Activated T-helper 9 cell treated with anti-CD3 and anti-CD28 coated beads, Interleukin-2, amount 50 U/mL, for 16 hours (primary cell): ENCODE results near the gene FAM110C.
A peak's percentile ranks its signal among the peaks of the same experiment; 100 is the strongest.
"Not testable (repeated sequence)": the region's sequence is repeated elsewhere in the genome, so short reads cannot be mapped to it uniquely, and the experiment has no call there.

Experiments
- DNase-seq: peaks from one replicate; pipeline ENCODE4 v3.0.0-alpha.2; 2020; ENCODE audit warnings: low read depth

The FAM110C gene

GRCh38 chr2:46471-47345 is at the start of gene FAM110C:
TSS of gene FAM110C (minus strand) at chr2:46505. CDS start at chr2:46385, 120 bp downstream.
- peak; percentile 32 for DNase-seq

- no peak for DNase-seq
Observed at GRCh38 chr2:92326-92725, 46.0 kb upstream of the FAM110C start.

DNA sequence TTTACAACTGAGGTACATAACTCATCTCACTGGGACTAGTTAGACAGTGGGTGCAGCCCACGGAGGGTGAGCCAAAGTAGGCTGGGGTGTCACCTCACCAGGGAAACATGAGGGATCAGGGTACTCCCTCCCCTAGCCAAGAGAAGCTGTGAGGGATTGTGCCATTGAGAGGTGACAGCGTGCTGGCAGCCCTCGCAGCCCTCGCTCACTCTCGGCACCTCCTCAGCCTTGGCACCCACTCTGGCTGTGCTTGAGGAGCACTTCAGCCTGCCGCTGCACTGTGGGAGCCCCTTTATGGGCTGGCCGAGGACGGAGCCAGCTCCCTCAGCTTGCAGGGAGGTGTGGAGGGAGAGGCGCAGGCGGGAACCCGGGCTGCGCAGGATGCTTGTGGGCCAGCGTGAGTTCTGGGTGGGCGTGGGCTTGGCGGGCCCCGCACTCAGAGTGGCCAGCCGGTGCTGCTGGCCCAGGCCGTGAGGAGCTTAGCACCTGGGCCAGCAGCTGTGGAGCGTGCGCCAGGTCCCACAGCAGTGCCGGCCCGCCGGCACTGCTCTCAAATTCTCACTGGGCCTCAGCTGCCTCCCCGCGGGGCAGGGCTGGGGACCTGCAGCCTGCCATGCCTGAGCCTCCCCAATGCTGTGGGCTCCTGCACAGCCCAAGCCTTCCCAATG is 44.5 kb upstream of the FAM110C start:
- no peak for DNase-seq

- no peak for DNase-seq
Observed at GRCh38 chr2:85761-86160, 39.5 kb upstream of the FAM110C start.

DNA sequence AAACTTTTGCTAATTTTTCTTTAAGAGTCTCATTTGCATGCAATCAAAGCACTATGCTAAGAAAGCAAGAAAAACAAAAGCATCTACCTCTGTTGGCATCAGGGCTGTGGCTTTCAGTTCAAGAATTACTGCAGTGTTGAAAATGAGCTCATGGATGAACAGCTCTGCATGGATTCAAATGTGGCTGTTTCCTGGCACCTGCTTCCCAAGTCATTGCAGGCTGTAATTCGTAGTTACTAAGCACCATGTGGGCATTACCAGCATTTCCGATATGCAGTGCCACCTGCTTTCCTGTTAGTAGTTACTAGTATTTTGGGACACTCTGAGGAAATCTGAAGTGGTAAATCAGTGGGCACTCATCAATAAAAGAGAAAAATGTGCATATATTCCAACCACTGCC is 37.8 kb upstream of the FAM110C start:
- DNase-seq: no peak

DNA sequence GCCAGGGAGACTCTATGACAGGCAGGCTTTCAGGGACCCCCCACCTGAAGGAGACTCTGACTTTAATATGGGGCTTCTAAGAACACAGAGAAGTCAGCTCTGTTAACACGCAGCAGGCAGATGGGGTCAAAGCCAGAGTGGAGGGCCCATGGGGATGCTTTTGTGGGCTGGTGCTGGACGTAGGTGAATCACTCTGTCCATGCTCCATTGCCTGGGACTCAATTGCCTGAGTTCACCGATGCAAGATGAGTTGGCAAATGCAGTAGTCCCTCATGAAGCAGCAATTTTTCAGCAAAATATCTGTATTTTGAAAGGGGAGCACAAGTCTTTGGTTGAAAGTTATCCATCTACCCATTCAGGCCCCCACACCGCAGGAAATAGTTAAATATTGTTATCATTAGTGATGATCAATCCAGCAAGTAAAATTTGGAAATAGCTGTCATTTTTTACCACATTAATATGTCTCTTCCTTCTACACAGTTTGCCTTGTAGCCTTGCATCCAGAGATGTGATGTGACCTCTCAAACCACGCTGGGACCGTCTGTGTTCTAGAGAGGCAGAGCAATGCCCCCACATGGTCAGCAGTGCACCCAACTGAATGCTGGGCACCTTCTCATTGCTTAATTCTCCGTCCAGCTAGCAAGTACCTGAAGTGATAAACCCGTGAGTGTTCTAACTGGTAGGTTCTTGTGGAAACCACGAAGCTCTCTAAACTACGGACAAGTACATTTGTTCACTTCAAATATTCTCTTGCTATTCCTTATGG is 34.8 kb upstream of the FAM110C start:
- DNase-seq: no peak

GRCh38 chr2:80378-80777 is 34.1 kb upstream of the FAM110C start:
- DNase-seq: no peak

- no peak for DNase-seq
Observed at GRCh38 chr2:71309-72035, 25.2 kb upstream of the FAM110C start.

GRCh38 chr2:69366-70344 is 23.4 kb upstream of the FAM110C start:
- no peak for DNase-seq

DNA sequence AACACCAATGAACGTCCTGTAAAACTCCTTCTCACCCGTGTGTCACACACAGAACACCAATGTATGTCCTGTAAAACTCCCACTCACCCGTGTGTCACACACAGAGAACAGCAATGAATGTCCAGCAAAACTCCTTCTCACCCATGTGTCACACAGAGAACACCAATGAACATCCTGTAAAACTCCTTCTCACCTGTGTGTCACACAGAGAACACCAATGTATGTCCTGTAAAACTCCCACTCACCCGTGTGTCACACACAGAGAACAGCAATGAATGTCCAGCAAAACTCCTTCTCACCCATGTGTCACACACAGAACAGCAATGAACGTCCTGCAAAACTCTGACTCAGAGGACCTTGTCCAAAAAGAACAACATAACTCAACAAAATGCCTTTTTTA is 22.3 kb upstream of the FAM110C start:
- not testable (repeated sequence) for DNase-seq

DNA sequence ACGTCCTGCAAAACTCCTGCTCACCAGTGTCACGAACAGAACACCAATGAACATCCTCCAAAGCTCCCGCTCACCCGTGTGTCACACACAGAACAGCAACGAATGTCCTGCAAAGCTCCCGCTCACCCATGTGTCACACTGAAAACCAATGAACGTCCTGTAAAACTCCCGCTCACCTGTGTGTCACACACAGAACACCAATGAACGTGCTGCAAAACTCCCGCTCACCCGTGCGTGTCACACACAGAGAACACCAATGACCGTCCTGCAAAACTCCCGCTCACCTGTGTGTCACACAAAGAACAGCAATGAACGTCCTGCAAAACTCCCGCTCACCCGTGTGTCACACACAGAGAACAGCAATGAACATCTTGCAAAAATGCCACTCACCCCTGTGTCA is 20.5 kb upstream of the FAM110C start:
- DNase-seq: no peak

GRCh38 chr2:65121-65520 is 18.8 kb upstream of the FAM110C start:
- DNase-seq: no peak

GRCh38 chr2:55587-56448 is 9.5 kb upstream of the FAM110C start:
- DNase-seq: no peak

GRCh38 chr2:51613-52012 is 5.3 kb upstream of the FAM110C start:
- DNase-seq: no peak

DNA sequence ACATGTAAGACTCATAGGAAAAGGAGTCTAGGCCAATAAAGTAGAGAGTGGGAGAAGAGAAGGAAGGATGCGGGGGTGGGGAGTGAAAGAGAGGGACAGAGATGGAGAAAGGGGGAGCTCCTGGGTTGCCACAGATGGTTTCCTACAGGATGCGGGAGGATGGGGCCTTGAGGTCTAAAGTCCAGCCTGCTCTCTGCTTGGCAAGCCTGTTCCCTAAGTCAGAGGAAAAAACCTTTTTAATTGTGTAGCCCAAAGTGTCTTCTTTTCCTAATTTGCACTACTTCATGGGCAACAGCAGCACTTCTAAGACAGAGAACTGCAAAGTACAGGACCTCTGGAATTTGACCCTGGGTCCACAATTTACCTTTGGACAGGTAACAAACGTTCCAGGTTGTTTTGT is 1.4 kb upstream of the FAM110C start:
- no peak for DNase-seq

DNA sequence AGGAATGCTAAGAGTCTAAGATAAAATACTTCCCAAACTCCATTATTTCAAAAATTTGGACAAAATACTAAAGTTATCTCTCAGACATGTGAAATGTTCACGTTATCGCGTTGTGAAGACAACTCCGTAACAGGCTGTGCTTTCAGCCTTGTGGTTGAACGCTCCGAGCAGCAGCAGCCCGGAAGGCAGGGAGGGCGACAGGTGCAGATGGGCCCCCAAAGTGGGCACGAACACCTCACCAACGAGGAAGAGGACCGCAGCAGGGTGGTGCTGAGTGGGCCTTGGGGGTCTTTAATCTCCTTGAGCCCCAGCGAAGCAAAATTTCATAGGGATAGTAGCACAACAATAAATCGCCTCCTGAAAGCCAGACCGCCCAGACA is 1.0 kb upstream of the FAM110C start:
- DNase-seq: no peak

DNA sequence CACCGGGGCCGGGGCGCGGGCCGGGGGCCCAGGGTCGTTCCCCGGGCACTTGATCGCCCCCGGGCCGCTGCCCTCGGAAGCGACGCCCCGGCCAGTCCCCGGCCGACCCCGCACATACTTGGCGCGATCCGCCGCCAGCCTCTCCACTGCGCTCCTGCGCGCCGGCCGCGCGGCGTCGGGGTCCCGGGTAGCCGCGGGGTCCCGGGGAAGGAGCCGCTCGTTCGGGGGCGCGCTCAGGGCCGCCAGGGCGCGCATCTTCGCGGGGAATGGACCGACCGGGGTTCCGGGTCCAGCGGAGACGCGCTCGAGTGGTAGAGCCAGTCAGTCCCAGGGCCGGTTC is 204 bp downstream of the FAM110C start:
- DNase-seq: no peak

GRCh38 chr2:45342-46130 is 769 bp downstream of the FAM110C start:
- DNase-seq: no peak

DNA sequence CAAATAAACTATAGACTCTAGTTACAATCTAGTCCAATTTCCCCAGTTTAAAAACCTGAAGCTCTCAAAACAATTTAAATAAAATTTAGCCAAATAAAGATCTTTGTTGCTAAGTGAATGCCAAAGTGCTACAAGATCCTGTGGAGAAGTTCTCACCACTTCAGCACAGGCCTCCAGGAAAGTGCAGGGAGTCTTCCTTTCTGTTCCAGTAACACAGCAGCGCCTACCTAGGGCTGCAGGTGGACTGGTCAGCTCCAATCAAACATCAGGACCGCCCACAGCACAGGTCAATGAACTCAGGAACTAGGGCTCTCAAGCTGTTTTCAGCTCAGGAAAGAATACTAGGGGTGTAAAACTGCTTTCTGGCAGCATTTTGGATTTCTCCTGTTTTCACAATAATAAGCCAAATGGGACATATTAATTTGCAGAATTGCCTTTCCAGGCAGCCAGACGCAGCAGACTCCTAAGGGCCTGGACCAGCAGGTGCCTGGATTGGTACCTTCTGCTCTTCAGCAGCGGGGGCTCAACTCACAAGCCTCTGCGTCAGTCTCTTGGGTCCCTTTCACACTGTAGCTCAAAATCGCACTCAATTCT is 1.5 kb downstream of the FAM110C start:
- DNase-seq: no peak
